ENCODE measurements around the gene ACOXL. TPM values are rescaled to one million over a fixed set of nuclear protein-coding genes. Genes with fewer than 3 reads are reported as not detected.

The ACOXL gene
- polyA plus RNA-seq, 3 donors: 0.35 TPM; not detected in 2

- Histone ChIP-seq H3K9me3 (replicated peaks in 1 of 2; ENCODE audit: control insufficient read depth in 1 of 2, insufficient read depth in 1 of 2, low read length in 2 of 2) (no peaks in the 10 kb centered on the region), H3K79me2 (ENCODE audit: insufficient read depth, low read length) (no peaks in the 10 kb centered on the region), H3K4me3 (replicated peaks in 1 of 3; ENCODE audit: low read depth in 2 of 3, low read length in 3 of 3) (no peak overlapping the region), H3K36me3 (replicated peaks in 1 of 2; ENCODE audit: control insufficient read depth in 1 of 2, insufficient read depth in 2 of 2, low read length in 2 of 2) (no peaks in the 10 kb centered on the region), H3K4me1 (ENCODE audit: control insufficient read depth in 1 of 2, insufficient read depth in 2 of 2, low read length in 2 of 2) (no peaks in the 10 kb centered on the region), H3K9ac (ENCODE audit: insufficient read depth, low read length, poor library complexity, severe bottlenecking) (no peak overlapping the region), H2AFZ (ENCODE audit: insufficient read depth, low read depth, low read length, poor library complexity, severe bottlenecking) (no peak overlapping the region), H3K27me3 (ENCODE audit: control insufficient read depth in 2 of 2, insufficient read depth in 2 of 2, low read length in 2 of 2) (peaks cover under 1 to 2% of the 10 kb centered on the region in 2 donors), H4K20me1 (ENCODE audit: insufficient read depth, low read length) (no peaks in the 10 kb centered on the region), H3K4me2 (replicated peaks; ENCODE audit: extremely low read depth, low read length, poor library complexity, severe bottlenecking) (no peak overlapping the region), H3K27ac (ENCODE audit: low read depth in 1 of 2, low read length in 2 of 2) (no peak overlapping the region)
- no peaks in the 10 kb centered on the region for H3K36me3 Mint-ChIP-seq
- H3K27ac Mint-ChIP-seq: peak overlapping the region in 1 of 7 donors; percentile 31
- no peak overlapping the region for H3K4me3 Mint-ChIP-seq
- intact Hi-C loops (cut with micrococcal nuclease): no loop called here
- WGBS (ENCODE audit: insufficient coverage): 99% methylated on average over 8 of the region's 9 CpGs
- peaks cover 9 to 16% (median 11%) of the 10 kb centered on the region in 3 donors for H3K27me3 Mint-ChIP-seq (ENCODE audit: low read depth in 3 of 3)
- peaks cover 0 to 3% (median 0%) of the 10 kb centered on the region in 7 donors for H3K9me3 Mint-ChIP-seq
- no peak for DNase-seq
- H3K4me1 Mint-ChIP-seq: no peaks in the 10 kb centered on the region
- TF ChIP-seq CTCF (IDR thresholded peaks at IDR 0.05): no peak
These were observed 7.0 kb upstream of the ACOXL start for GRCh38 chr2:110725370-110725769.

- Histone ChIP-seq H3K4me2 (replicated peaks; ENCODE audit: extremely low read depth, low read length, poor library complexity, severe bottlenecking) (no peak overlapping the region), H3K4me3 (replicated peaks in 1 of 3; ENCODE audit: low read depth in 2 of 3, low read length in 3 of 3) (no peak overlapping the region), H3K4me1 (ENCODE audit: control insufficient read depth in 1 of 2, insufficient read depth in 2 of 2, low read length in 2 of 2) (no peaks in the 10 kb centered on the region), H3K27me3 (ENCODE audit: control insufficient read depth in 2 of 2, insufficient read depth in 2 of 2, low read length in 2 of 2) (peaks cover 5 to 7% of the 10 kb centered on the region in 2 donors), H3K9me3 (replicated peaks in 1 of 2; ENCODE audit: control insufficient read depth in 1 of 2, insufficient read depth in 1 of 2, low read length in 2 of 2) (peaks cover 0 to under 1% of the 10 kb centered on the region in 2 donors), H4K20me1 (ENCODE audit: insufficient read depth, low read length) (no peaks in the 10 kb centered on the region), H3K27ac (ENCODE audit: low read depth in 1 of 2, low read length in 2 of 2) (no peak overlapping the region), H3K79me2 (ENCODE audit: insufficient read depth, low read length) (no peaks in the 10 kb centered on the region), H2AFZ (ENCODE audit: insufficient read depth, low read depth, low read length, poor library complexity, severe bottlenecking) (no peak overlapping the region), H3K9ac (ENCODE audit: insufficient read depth, low read length, poor library complexity, severe bottlenecking) (no peak overlapping the region), H3K36me3 (replicated peaks in 1 of 2; ENCODE audit: control insufficient read depth in 1 of 2, insufficient read depth in 2 of 2, low read length in 2 of 2) (no peaks in the 10 kb centered on the region)
- WGBS (ENCODE audit: insufficient coverage): 100% methylated on average over 3 of the region's 3 CpGs
- intact Hi-C loops (cut with micrococcal nuclease): no loop called here
- Mint-ChIP-seq H3K27ac (peak overlapping the region in 1 of 7 donors; percentile 31), H3K4me3 (no peak overlapping the region), H3K4me1 (no peaks in the 10 kb centered on the region), H3K9me3 (peaks cover 0 to 3% (median under 1%) of the 10 kb centered on the region in 7 donors), H3K36me3 (no peaks in the 10 kb centered on the region), H3K27me3 (ENCODE audit: low read depth in 3 of 3) (peaks cover 14 to 21% (median 16%) of the 10 kb centered on the region in 3 donors)
- DNase-seq: no peak
- no peak for TF ChIP-seq CTCF (IDR thresholded peaks at IDR 0.05)
These were observed 6.5 kb upstream of the ACOXL start for GRCh38 chr2:110725859-110726258.
